HCT116 (cell line): Measurements from ENCODE around the gene ITGA7. TPM values are rescaled to one million over a fixed set of nuclear protein-coding genes. Genes with fewer than 3 reads are reported as not detected.

Experiments used
- ATAC-seq: fragments of 200-7000 bp; cut with Tn5 transposase; 2 replicates; pipeline ENCODE4 v1.9.1; 2020; ENCODE audit warnings: mild to moderate bottlenecking, moderate library complexity
- BruUV-seq: library from RNA; stranded (reverse); fragments of 400-500 nt; replicated peaks from 2 replicates; lab custom pipeline; 2021; lab: Mats Ljungman, UMichigan
- CTCF ChIA-PET: fragments of 300-600 bp; sonication (Branson Sonifier 250); formaldehyde crosslinking; loops from one replicate; lab custom pipeline; 2021; ENCODE audit warnings: antibody characterized with exemption; lab: Charles Lee
- POLR2A ChIA-PET: fragments of 300-600, 350-600 bp; sonication (Branson Sonifier 250); formaldehyde crosslinking; loops from one replicate; lab custom pipeline; 2021; ENCODE audit warnings: antibody characterized with exemption; lab: Charles Lee
- RAD21 ChIA-PET, 2 experiments: fragments of 300-600 bp; sonication (Branson Sonifier 250); formaldehyde crosslinking; loops; one replicate each; lab custom pipeline; 2023; ENCODE audit warnings: low total read pairs in 2 of 2; ENCODE audit not compliant: uncharacterized antibody in 2 of 2, unreplicated experiment in 2 of 2, low non-redundant PET in 1 of 2; lab: Charles Lee
- DNase-seq: peaks from one replicate; pipeline ENCODE4 v3.0.0-alpha.2; 2010; ENCODE audit warnings: low read depth, low spot score
- H2AFZ ChIP-seq: fragments of 200-600 bp; shearing (Covaris generic), sonication (generic); 2 replicates; pipeline ENCODE4 v1.6.1; 2017; ENCODE audit warnings: low read depth, mixed run types, mixed read lengths, antibody characterized with exemption, low read length; ENCODE audit not compliant: poor library complexity, severe bottlenecking
- H3K27ac ChIP-seq: 2 replicates; pipeline ENCODE4 v1.5.1; 2012; ENCODE audit warnings: low read depth, low read length
- H3K27me3 ChIP-seq: fragments of 200-600 bp; sonication (generic); 2 replicates; pipeline ENCODE4 v1.6.1; 2016; ENCODE audit warnings: mixed run types, low read length, mixed read lengths; ENCODE audit not compliant: insufficient read depth
- H3K36me3 ChIP-seq, 2 experiments: fragments of 200-500 bp in 1 of 2; fragments of 200-600 bp in 1 of 2; sonication (Bioruptor generic) in 1 of 2; sonication (generic) in 1 of 2; 2 replicates each; pipeline versions ENCODE4 v1.5.1 to v1.6.1; 2014 to 2016; ENCODE audit warnings: low read length in 2 of 2, inconsistent platforms in 1 of 2, mixed read lengths in 1 of 2, mixed run types in 1 of 2; ENCODE audit not compliant: insufficient read depth in 2 of 2, control insufficient read depth in 1 of 2
- H3K4me1 ChIP-seq, 2 experiments: fragments of 200-600 bp in 1 of 2; sonication (generic) in 1 of 2; 2 replicates each; pipeline versions ENCODE4 v1.5.1 to v1.6.1; 2012 to 2017; ENCODE audit warnings: low read length in 2 of 2, inconsistent platforms in 1 of 2, mild to moderate bottlenecking in 1 of 2, mixed read lengths in 1 of 2, mixed run types in 1 of 2, moderate library complexity in 1 of 2; ENCODE audit not compliant: insufficient read depth in 2 of 2, control insufficient read depth in 1 of 2
- H3K4me2 ChIP-seq: fragments of 200-600 bp; sonication (generic); 2 replicates; pipeline ENCODE4 v1.6.1; 2017; ENCODE audit warnings: mixed run types, low read length, mixed read lengths
- H3K4me3 ChIP-seq, 2 experiments: fragments of 200-600 bp in 1 of 2; sonication (generic) in 1 of 2; replicated peaks in 1 of 2; 2 replicates each; pipeline ENCODE4 v1.5.1; 2011 to 2016; ENCODE audit warnings: low read length in 2 of 2, control low read depth in 1 of 2, low read depth in 1 of 2, mild to moderate bottlenecking in 1 of 2, mixed read lengths in 1 of 2, mixed run types in 1 of 2
- H3K79me2 ChIP-seq: fragments of 200-600 bp; sonication (generic); 2 replicates; pipeline ENCODE4 v1.6.1; 2017; ENCODE audit warnings: mild to moderate bottlenecking, mixed run types, low read length, moderate library complexity, mixed read lengths; ENCODE audit not compliant: insufficient read depth
- H3K9ac ChIP-seq: fragments of 200-600 bp; sonication (generic); 2 replicates; pipeline ENCODE4 v1.6.1; 2016; ENCODE audit warnings: low read length, mixed read lengths
- H3K9me2 ChIP-seq: fragments of 200-600 bp; sonication (generic), shearing (Covaris generic); 2 replicates; pipeline ENCODE4 v1.6.1; 2017; ENCODE audit warnings: mixed run types, mild to moderate bottlenecking, moderate library complexity; ENCODE audit not compliant: insufficient read depth
- H3K9me3 ChIP-seq, 2 experiments: fragments of 200-500 bp in 1 of 2; fragments of 200-600 bp in 1 of 2; sonication (Bioruptor generic) in 1 of 2; sonication (generic) in 1 of 2; 2 replicates each; pipeline ENCODE4 v1.6.1; 2014 to 2017; ENCODE audit warnings: low read length in 2 of 2, mixed read lengths in 2 of 2, inconsistent platforms in 1 of 2, low read depth in 1 of 2, mild to moderate bottlenecking in 1 of 2, mixed run types in 1 of 2, moderate library complexity in 1 of 2; ENCODE audit not compliant: control insufficient read depth in 1 of 2, insufficient read depth in 1 of 2
- H4K20me1 ChIP-seq: fragments of 200-600 bp; sonication (generic), shearing (Covaris generic); 2 replicates; pipeline ENCODE4 v1.6.1; 2017; ENCODE audit warnings: mixed run types, mild to moderate bottlenecking, moderate library complexity; ENCODE audit not compliant: insufficient read depth
- CEBPB ChIP-seq: IDR thresholded peaks from 2 replicates; pipeline ENCODE4 v1.6.1; 2012; ENCODE audit warnings: low read depth
- ELF1 ChIP-seq: IDR thresholded peaks from 2 replicates; pipeline ENCODE4 v1.6.1; 2012; ENCODE audit warnings: low read depth, borderline replicate concordance
- EZH2 ChIP-seq: fragments of 200-600 bp; sonication (generic); IDR thresholded peaks from 2 replicates; pipeline ENCODE4 v1.6.1; 2017; ENCODE audit warnings: antibody characterized with exemption, mixed run types
- POLR2AphosphoS5 ChIP-seq: IDR thresholded peaks from 2 replicates; pipeline ENCODE4 v1.6.1; 2011; ENCODE audit warnings: mild to moderate bottlenecking, low read depth, low read length, moderate library complexity
- RAD21 ChIP-seq: IDR thresholded peaks from 2 replicates; pipeline ENCODE4 v1.6.1; 2012; ENCODE audit warnings: low read depth, mild to moderate bottlenecking
- SRF ChIP-seq: IDR thresholded peaks from 2 replicates; pipeline ENCODE4 v1.6.1; 2012; ENCODE audit warnings: low read depth
- TCF7L2 ChIP-seq: IDR thresholded peaks from 2 replicates; pipeline ENCODE4 v1.7.0; 2011; ENCODE audit warnings: borderline replicate concordance, inconsistent platforms; ENCODE audit not compliant: insufficient read depth, insufficient read length; ENCODE audit errors: extremely low read depth
- YY1 ChIP-seq: IDR thresholded peaks from 2 replicates; pipeline ENCODE4 v1.6.1; 2011; ENCODE audit warnings: low read length, low read depth, moderate library complexity, mild to moderate bottlenecking; ENCODE audit not compliant: insufficient replicate concordance; ENCODE audit errors: extremely low read depth
- ZFX ChIP-seq: fragments of 450-650 bp; IDR thresholded peaks from 2 replicates; pipeline ENCODE4 v1.6.1; 2017
- intact Hi-C: fragments of 100-400 bp; cut with micrococcal nuclease; formaldehyde crosslinking; loops from 2 replicates; pipeline ENCODE4 v1.10.0; 2022
- total RNA-seq: library from RNA; stranded (reverse); gene quantifications from one replicate; pipeline ENCODE4 v1.2.1, GENCODE V29; 2021; ENCODE audit not compliant: unreplicated experiment
- TF ChIP-seq, protein P1 (sequence below): IDR thresholded peaks from 2 replicates; pipeline ENCODE4 v1.6.1; 2012
- TF ChIP-seq, protein P2 (sequence below), 3 experiments: fragments of 200-600 bp in 1 of 3; sonication (generic) in 1 of 3; IDR thresholded peaks in 2 of 3; conservative IDR thresholded peaks in 1 of 3; 2 replicates each; pipeline ENCODE4 v1.5.1; 2012 to 2017; ENCODE audit warnings: low read depth in 2 of 3, low read length in 2 of 3, antibody characterized with exemption in 1 of 3, borderline replicate concordance in 1 of 3, control low read depth in 1 of 3, mild to moderate bottlenecking in 1 of 3, mixed read lengths in 1 of 3, mixed run types in 1 of 3, moderate library complexity in 1 of 3; ENCODE audit not compliant: insufficient read depth in 1 of 3
- TF ChIP-seq, protein P3 (sequence below): IDR thresholded peaks from 2 replicates; pipeline ENCODE4 v1.6.1; 2012; ENCODE audit warnings: low read depth

The ITGA7 gene
- total RNA-seq, 1 experiment from 2014 or later, result 17.8 TPM

DNA sequence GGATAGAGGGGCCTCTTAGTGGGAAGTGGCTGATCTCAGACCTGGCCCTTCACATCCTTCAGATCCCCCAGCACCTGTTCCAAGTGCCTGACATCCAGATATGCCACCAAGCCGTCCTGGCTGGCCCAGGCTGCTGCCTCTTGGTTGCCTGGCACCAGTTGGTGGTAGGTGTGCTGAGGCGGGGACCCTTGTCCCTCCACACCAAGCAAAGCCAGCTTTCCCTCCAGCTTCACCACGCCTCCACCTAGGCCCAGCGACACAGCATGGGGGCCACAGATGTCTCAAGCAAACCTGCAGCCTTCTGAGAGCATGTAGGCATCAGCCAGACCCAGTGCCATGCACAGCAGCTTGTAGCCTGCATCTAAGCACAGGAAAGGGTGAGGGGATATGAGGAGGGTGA lies 24.6 kb upstream of the ITGA7 start (continued):
- TF ChIP-seq, protein P1, sequence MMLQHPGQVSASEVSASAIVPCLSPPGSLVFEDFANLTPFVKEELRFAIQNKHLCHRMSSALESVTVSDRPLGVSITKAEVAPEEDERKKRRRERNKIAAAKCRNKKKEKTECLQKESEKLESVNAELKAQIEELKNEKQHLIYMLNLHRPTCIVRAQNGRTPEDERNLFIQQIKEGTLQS, result no peak
- TF ChIP-seq POLR2AphosphoS5, result no peak
- TF ChIP-seq ELF1, result no peak
- TF ChIP-seq RAD21, result no peak
- TF ChIP-seq EZH2, result no peak
- no peak for TF ChIP-seq ZFX
- TF ChIP-seq SRF, result no peak
- TF ChIP-seq YY1, result no peak
- TF ChIP-seq, protein P2, sequence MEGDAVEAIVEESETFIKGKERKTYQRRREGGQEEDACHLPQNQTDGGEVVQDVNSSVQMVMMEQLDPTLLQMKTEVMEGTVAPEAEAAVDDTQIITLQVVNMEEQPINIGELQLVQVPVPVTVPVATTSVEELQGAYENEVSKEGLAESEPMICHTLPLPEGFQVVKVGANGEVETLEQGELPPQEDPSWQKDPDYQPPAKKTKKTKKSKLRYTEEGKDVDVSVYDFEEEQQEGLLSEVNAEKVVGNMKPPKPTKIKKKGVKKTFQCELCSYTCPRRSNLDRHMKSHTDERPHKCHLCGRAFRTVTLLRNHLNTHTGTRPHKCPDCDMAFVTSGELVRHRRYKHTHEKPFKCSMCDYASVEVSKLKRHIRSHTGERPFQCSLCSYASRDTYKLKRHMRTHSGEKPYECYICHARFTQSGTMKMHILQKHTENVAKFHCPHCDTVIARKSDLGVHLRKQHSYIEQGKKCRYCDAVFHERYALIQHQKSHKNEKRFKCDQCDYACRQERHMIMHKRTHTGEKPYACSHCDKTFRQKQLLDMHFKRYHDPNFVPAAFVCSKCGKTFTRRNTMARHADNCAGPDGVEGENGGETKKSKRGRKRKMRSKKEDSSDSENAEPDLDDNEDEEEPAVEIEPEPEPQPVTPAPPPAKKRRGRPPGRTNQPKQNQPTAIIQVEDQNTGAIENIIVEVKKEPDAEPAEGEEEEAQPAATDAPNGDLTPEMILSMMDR (IDR thresholded peaks at IDR 0.05 in 2 of 3, conservative IDR thresholded peaks at IDR 0.05 in 1 of 3; ENCODE audit: borderline replicate concordance in 1 of 3, insufficient read depth in 1 of 3, low read depth in 2 of 3, low read length in 2 of 3), result no peak

DNA sequence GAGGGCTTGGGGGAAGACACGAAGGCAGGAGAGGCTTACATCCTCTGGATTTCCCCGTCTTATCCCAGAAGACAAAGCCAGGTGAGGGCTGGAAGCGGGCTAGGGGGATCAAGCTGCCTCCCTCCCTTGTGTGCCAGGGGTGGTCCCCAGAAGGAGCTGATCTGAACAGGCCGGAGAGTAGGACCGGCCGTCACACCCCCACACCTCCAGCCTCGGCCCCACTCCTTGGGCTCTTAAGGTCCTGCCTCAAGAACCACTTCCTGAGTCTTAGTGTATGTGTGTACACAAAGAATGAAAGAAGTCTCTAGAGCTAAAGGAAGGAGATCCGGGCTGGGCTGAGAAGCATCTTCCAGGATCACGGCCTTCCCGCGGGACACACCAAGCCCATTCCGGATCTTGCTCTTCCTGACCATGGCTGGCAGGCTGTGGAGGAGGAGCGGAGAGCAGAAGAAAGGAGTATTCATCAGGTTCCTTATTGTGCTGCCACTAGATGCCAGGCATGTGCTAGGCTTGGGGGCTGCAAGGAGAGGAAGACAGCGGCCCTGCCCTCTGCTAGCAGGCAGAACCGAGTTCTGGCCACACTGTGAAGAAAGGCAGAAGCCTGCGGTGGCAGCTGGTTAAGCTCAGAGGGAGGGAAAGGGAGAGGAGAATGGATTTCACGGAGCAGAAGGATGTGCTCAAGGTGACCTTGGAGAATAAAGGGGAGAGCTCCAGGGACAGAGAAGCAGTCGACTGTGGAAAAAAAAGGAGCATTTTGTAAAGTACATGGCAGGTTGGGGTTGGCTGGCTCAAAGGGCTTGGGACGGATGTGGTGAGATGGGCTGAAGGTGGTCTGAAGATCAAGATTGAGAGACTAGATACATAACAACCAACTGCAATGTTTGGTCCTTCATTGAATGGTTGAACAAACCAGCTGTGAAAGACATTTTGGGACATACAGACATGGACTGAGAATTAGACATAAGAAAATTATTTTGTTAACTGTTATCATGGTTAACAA lies 22.4 kb upstream of the ITGA7 start:
- Histone ChIP-seq H3K36me3 (peaks cover 7 to 20% of the 10 kb centered on the region in 2 experiments; a peak in 3 of 4 replicates), H4K20me1 (no peaks in the 10 kb centered on the region), H3K27me3 (no peaks in the 10 kb centered on the region), H3K9me2 (no peaks in the 10 kb centered on the region), H3K9ac (peak overlapping the region; percentile 93), H3K4me3 (peak overlapping the region; percentile 88 to 96), H3K9me3 (no peaks in the 10 kb centered on the region), H2AFZ (no peak overlapping the region), H3K79me2 (peaks cover 22% of the 10 kb centered on the region), H3K4me2 (peak overlapping the region; percentile 95), H3K27ac (peak overlapping the region; percentile 94), H3K4me1 (peaks cover 19 to 50% of the 10 kb centered on the region in 2 experiments)
- ATAC-seq (peak; percentile 7), DNase-seq (no peak)
- ChIA-PET RAD21 (interaction anchor here (0.5 to 1.8 kb wide), 4 partner anchors 8 to 277 kb away, joined by 3 to 7 read pairs (median 4); partner anchors contain the start of gene RDH5 (in 1 of the 2)), CTCF (interaction anchor here (0.8 to 1.9 kb wide), 8 partner anchors 8 to 459 kb away, joined by 3 to 48 read pairs (median 6); partner anchors contain the start of genes RDH5 and SMARCC2), POLR2A (interaction anchor here (1.0 to 2.3 kb wide), 8 partner anchors 8 to 314 kb away, joined by 3 to 24 read pairs (median 4); partner anchors contain the start of genes BLOC1S1, DNAJC14, ORMDL2 and RDH5)
- BruUV-seq, result TSS peak; percentile 67
- intact Hi-C loops, result loop anchor here (10.0 kb wide), 1 partner anchor 385 kb away; the partner anchor contains the start of genes RPL41 and ZC3H10
- TF ChIP-seq POLR2AphosphoS5 (no peak), TCF7L2 (no peak), YY1 (no peak), CEBPB (no peak)
- TF ChIP-seq, protein P1, result no peak
- TF ChIP-seq, protein P3, sequence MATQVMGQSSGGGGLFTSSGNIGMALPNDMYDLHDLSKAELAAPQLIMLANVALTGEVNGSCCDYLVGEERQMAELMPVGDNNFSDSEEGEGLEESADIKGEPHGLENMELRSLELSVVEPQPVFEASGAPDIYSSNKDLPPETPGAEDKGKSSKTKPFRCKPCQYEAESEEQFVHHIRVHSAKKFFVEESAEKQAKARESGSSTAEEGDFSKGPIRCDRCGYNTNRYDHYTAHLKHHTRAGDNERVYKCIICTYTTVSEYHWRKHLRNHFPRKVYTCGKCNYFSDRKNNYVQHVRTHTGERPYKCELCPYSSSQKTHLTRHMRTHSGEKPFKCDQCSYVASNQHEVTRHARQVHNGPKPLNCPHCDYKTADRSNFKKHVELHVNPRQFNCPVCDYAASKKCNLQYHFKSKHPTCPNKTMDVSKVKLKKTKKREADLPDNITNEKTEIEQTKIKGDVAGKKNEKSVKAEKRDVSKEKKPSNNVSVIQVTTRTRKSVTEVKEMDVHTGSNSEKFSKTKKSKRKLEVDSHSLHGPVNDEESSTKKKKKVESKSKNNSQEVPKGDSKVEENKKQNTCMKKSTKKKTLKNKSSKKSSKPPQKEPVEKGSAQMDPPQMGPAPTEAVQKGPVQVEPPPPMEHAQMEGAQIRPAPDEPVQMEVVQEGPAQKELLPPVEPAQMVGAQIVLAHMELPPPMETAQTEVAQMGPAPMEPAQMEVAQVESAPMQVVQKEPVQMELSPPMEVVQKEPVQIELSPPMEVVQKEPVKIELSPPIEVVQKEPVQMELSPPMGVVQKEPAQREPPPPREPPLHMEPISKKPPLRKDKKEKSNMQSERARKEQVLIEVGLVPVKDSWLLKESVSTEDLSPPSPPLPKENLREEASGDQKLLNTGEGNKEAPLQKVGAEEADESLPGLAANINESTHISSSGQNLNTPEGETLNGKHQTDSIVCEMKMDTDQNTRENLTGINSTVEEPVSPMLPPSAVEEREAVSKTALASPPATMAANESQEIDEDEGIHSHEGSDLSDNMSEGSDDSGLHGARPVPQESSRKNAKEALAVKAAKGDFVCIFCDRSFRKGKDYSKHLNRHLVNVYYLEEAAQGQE, result no peak
